GM23338 (cell line): ENCODE results near the gene MUC5B. TPM values are rescaled to one million over a fixed set of nuclear protein-coding genes. Genes with fewer than 3 reads are reported as not detected.
"Not testable (repeated sequence)": the region's sequence is repeated elsewhere in the genome, so short reads cannot be mapped to it uniquely, and the experiment has no call there.

Experiments used
- ATAC-seq: fragments of 200-7000 bp; cut with Tn5 transposase; 3 replicates; pipeline ENCODE4 v1.9.1; 2020
- DNase-seq: peaks from one replicate; pipeline ENCODE4 v3.0.0-alpha.2; 2015; ENCODE audit warnings: low spot score
- H2AFZ ChIP-seq: fragments of 200-600 bp; sonication (generic); 2 replicates; pipeline ENCODE4 v1.8.0; 2016; ENCODE audit warnings: antibody characterized with exemption, mild to moderate bottlenecking, moderate library complexity
- H3F3A ChIP-seq: fragments of 200-600 bp; sonication (generic); replicated peaks from 2 replicates; pipeline ENCODE4 v1.8.0; 2017; ENCODE audit warnings: antibody characterized with exemption, mixed run types, low read depth
- H3K27ac ChIP-seq: fragments of 200-600 bp; sonication (generic); 2 replicates; pipeline ENCODE4 v1.6.1; 2016; ENCODE audit warnings: low read depth
- H3K27me3 ChIP-seq: fragments of 200-600 bp; sonication (generic); 2 replicates; pipeline ENCODE4 v1.8.0; 2016; ENCODE audit warnings: mild to moderate bottlenecking, mixed run types, moderate library complexity; ENCODE audit not compliant: insufficient read depth
- H3K36me3 ChIP-seq: fragments of 200-600 bp; sonication (generic); 2 replicates; pipeline ENCODE4 v1.8.0; 2016; ENCODE audit warnings: mild to moderate bottlenecking; ENCODE audit not compliant: insufficient read depth
- H3K4me1 ChIP-seq: fragments of 200-600 bp; sonication (generic); 2 replicates; pipeline ENCODE4 v1.8.0; 2016; ENCODE audit warnings: mild to moderate bottlenecking, moderate library complexity; ENCODE audit not compliant: insufficient read depth
- H3K4me2 ChIP-seq: fragments of 200-600 bp; sonication (generic); 2 replicates; pipeline ENCODE4 v1.7.1; 2017; ENCODE audit warnings: mixed run types
- H3K4me3 ChIP-seq: fragments of 200-600 bp; sonication (generic); 2 replicates; pipeline ENCODE4 v1.6.1; 2016; ENCODE audit warnings: mixed run types
- H3K79me2 ChIP-seq: fragments of 200-600 bp; sonication (generic); replicated peaks from 2 replicates; pipeline ENCODE4 v1.8.0; 2017; ENCODE audit warnings: mild to moderate bottlenecking; ENCODE audit not compliant: insufficient read depth
- H3K9me2 ChIP-seq: fragments of 200-600 bp; sonication (generic); 2 replicates; pipeline ENCODE4 v1.8.0; 2017; ENCODE audit not compliant: insufficient read depth
- H4K20me1 ChIP-seq: fragments of 200-600 bp; sonication (generic); replicated peaks from 2 replicates; pipeline ENCODE4 v1.8.0; 2017; ENCODE audit warnings: mild to moderate bottlenecking; ENCODE audit not compliant: insufficient read depth
- H3K27ac Mint-ChIP-seq: 2 replicates; pipeline ENCODE4 v1.8.0; 2020; ENCODE audit warnings: inconsistent platforms, mild to moderate bottlenecking, moderate library complexity, mixed read lengths
- H3K27me3 Mint-ChIP-seq: 3 replicates; pipeline ENCODE4 v1.8.0; 2022; ENCODE audit warnings: low read depth, mild to moderate bottlenecking, moderate library complexity, mixed read lengths, inconsistent platforms; ENCODE audit not compliant: insufficient read depth, poor library complexity
- H3K36me3 Mint-ChIP-seq: 3 replicates; pipeline ENCODE4 v1.8.0; 2021; ENCODE audit warnings: low read depth, mild to moderate bottlenecking, inconsistent platforms, moderate library complexity, mixed read lengths
- H3K4me1 Mint-ChIP-seq: 3 replicates; pipeline ENCODE4 v1.8.0; 2020; ENCODE audit warnings: mild to moderate bottlenecking, inconsistent platforms, mixed read lengths
- H3K4me3 Mint-ChIP-seq: 3 replicates; pipeline ENCODE4 v1.8.0; 2021; ENCODE audit warnings: moderate library complexity, mild to moderate bottlenecking, inconsistent platforms, mixed read lengths
- H3K9me3 Mint-ChIP-seq: 3 replicates; pipeline ENCODE4 v1.8.0; 2020; ENCODE audit warnings: moderate library complexity, mild to moderate bottlenecking, inconsistent platforms, mixed read lengths
- CREB1 ChIP-seq: fragments of 250-450 bp; sonication (Bioruptor Pico); IDR thresholded peaks from 2 replicates; pipeline ENCODE4 v1.5.0; 2020; ENCODE audit warnings: low read depth, mild to moderate bottlenecking, moderate library complexity
- CTCF ChIP-seq, 2 experiments: fragments of 200-600 bp in 1 of 2; sonication (generic) in 1 of 2; conservative IDR thresholded peaks; 2 replicates each; pipeline versions ENCODE4 v1.5.1 to v1.6.1; 2016 to 2017; ENCODE audit warnings: antibody characterized with exemption in 2 of 2, low read depth in 2 of 2, mild to moderate bottlenecking in 2 of 2, moderate library complexity in 1 of 2
- ETS1 ChIP-seq: IDR thresholded peaks from 2 replicates; pipeline ENCODE4 v1.6.1; 2016; ENCODE audit warnings: antibody characterized with exemption
- EZH2 ChIP-seq: fragments of 200-600 bp; sonication (generic); IDR thresholded peaks from one replicate; pipeline ENCODE4 v1.8.0; 2017; ENCODE audit warnings: antibody characterized with exemption, mild to moderate bottlenecking, low read depth; ENCODE audit not compliant: unreplicated experiment
- JUNB ChIP-seq: IDR thresholded peaks from one replicate; pipeline ENCODE4 v1.6.1; 2016; ENCODE audit warnings: antibody characterized with exemption; ENCODE audit not compliant: unreplicated experiment
- STAT1 ChIP-seq: IDR thresholded peaks from one replicate; pipeline ENCODE4 v1.6.1; 2016; ENCODE audit warnings: antibody characterized with exemption; ENCODE audit not compliant: unreplicated experiment
- ZNF114 ChIP-seq: fragments of 250-450 bp; sonication (Bioruptor Pico); IDR thresholded peaks from 2 replicates; pipeline ENCODE4 v1.5.0; 2020; ENCODE audit warnings: mild to moderate bottlenecking, moderate library complexity
- ZNF331 ChIP-seq: fragments of 250-450 bp; sonication (Bioruptor Pico); IDR thresholded peaks from 2 replicates; pipeline ENCODE4 v1.5.0; 2020; ENCODE audit warnings: low read depth, mild to moderate bottlenecking, moderate library complexity
- ZNF462 ChIP-seq: fragments of 250-450 bp; sonication (Bioruptor Pico); IDR thresholded peaks from 2 replicates; pipeline ENCODE4 v1.5.0; 2020; ENCODE audit warnings: mild to moderate bottlenecking, moderate library complexity
- polyA plus RNA-seq: library from polyadenylated mRNA; unstranded; fragments of >200 nt; fragmentation: Nextera tagmentation; extraction: Ambion mirVana; gene quantifications from 2 replicates; pipeline ENCODE4 v1.2.1, GENCODE V29; 2016
- total RNA-seq: library from RNA; depleted of rRNA; stranded (reverse); fragments of >200 nt; shearing (Covaris generic); gene quantifications from 2 replicates; pipeline ENCODE4 v1.2.3, GENCODE V29; 2014

MUC5B gene
- total and polyA plus RNA-seq, 2 experiments from 2014 or later: 0.18 to 0.90 TPM

GRCh38 chr11:1211838-1212237 is 11.0 kb upstream of the MUC5B start:
- peaks cover 7% of the 10 kb centered on the region; the same call in 1 of the 3 replicates for H3K36me3 Mint-ChIP-seq
- H3K27me3 Mint-ChIP-seq: peaks cover 11% of the 10 kb centered on the region
- Histone ChIP-seq H3K36me3 (no peaks in the 10 kb centered on the region), H3K27me3 (no peaks in the 10 kb centered on the region), H4K20me1 (no peaks in the 10 kb centered on the region), H3F3A (no peaks in the 10 kb centered on the region), H3K4me1 (no peaks in the 10 kb centered on the region), H2AFZ (no peak overlapping the region), H3K79me2 (no peaks in the 10 kb centered on the region), H3K27ac (no peak overlapping the region), H3K4me2 (no peak overlapping the region), H3K4me3 (no peak overlapping the region), H3K9me2 (no peaks in the 10 kb centered on the region)
- TF ChIP-seq ZNF331 (no peak), ZNF462 (CRISPR knock-in tag) (no peak), CTCF (conservative IDR thresholded peaks at IDR 0.05; ENCODE audit: low read depth in 2 of 2) (no peak), STAT1 (no peak), ETS1 (no peak), CREB1 (no peak), EZH2 (no peak), JUNB (no peak), ZNF114 (CRISPR knock-in tag) (no peak)
- no peak overlapping the region for H3K27ac Mint-ChIP-seq
- peaks cover 35% of the 10 kb centered on the region for H3K9me3 Mint-ChIP-seq
- ATAC-seq (no peak), DNase-seq (no peak)
- no peak overlapping the region for H3K4me3 Mint-ChIP-seq
- no peaks in the 10 kb centered on the region for H3K4me1 Mint-ChIP-seq

GRCh38 chr11:1215826-1216225 is 7.0 kb upstream of the MUC5B start:
- not testable (repeated sequence) for H2AFZ ChIP-seq, H3K79me2 ChIP-seq, H3K36me3 ChIP-seq, H3K27ac Mint-ChIP-seq, H3K27me3 Mint-ChIP-seq, H3K4me1 ChIP-seq, H3K36me3 Mint-ChIP-seq, H3K27ac ChIP-seq, H3K27me3 ChIP-seq, ATAC-seq, H4K20me1 ChIP-seq, DNase-seq, H3F3A ChIP-seq, H3K4me3 ChIP-seq, H3K4me1 Mint-ChIP-seq, H3K4me2 ChIP-seq, H3K9me2 ChIP-seq, H3K4me3 Mint-ChIP-seq
- H3K9me3 Mint-ChIP-seq: peaks cover 20% of the 10 kb centered on the region
